ENCODE measurements around the gene CDK19. TPM values are rescaled to one million over a fixed set of nuclear protein-coding genes. Genes with fewer than 3 reads are reported as not detected.

Gene CDK19
- total RNA-seq: 5.2 and 5.8 TPM in 2 replicates

GRCh38 chr6:110815411-110816409 lies at the start of gene CDK19:
Gene CDK19 (minus strand): TSS chr6:110815469. CDS start chr6:110815136, 333 bp downstream.

Other genes with a start within 250 kb of the CDK19 start
- gene AMD1, start 59.3 kb upstream of the CDK19 start, total RNA-seq: 43.6 and 45.1 TPM in 2 replicates
- gene GTF3C6, start 143.2 kb upstream of the CDK19 start, total RNA-seq: 50.7 and 68.3 TPM in 2 replicates
- 24.8 and 26.6 TPM in 2 replicates for gene RPF2, start 166.6 kb upstream of the CDK19 start, total RNA-seq